GM18499 (cell line): Measurements from ENCODE around the gene RIPK4.

Experiments used
- ATAC-seq: cut with Tn5 transposase; IDR thresholded peaks from one replicate; pipeline ENCODE4 v1.9.1; 2021; ENCODE audit warnings: moderate number of reproducible peaks; ENCODE audit not compliant: insufficient read depth, unreplicated experiment

RIPK4 gene

DNA sequence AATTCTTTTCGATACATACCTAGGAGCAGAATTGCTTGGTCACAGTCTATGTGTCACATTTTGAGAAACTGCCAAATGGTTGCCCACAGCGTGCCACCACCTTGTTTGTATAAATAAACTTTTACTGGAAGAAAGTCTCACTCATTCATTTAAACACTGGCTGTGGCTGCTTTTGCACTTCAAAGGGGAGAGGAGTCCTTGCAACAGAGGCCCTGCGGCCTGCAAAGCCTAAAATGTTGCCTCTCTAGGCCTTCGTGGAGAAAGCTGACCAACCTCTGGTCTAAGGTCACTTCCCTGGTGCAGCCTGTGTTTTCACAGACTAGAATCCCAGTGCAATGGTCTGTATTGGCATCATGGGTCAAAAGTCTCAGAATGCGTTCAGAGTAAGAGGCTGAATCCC lies 8.3 kb downstream of the RIPK4 start:
- ATAC-seq: no peak

DNA sequence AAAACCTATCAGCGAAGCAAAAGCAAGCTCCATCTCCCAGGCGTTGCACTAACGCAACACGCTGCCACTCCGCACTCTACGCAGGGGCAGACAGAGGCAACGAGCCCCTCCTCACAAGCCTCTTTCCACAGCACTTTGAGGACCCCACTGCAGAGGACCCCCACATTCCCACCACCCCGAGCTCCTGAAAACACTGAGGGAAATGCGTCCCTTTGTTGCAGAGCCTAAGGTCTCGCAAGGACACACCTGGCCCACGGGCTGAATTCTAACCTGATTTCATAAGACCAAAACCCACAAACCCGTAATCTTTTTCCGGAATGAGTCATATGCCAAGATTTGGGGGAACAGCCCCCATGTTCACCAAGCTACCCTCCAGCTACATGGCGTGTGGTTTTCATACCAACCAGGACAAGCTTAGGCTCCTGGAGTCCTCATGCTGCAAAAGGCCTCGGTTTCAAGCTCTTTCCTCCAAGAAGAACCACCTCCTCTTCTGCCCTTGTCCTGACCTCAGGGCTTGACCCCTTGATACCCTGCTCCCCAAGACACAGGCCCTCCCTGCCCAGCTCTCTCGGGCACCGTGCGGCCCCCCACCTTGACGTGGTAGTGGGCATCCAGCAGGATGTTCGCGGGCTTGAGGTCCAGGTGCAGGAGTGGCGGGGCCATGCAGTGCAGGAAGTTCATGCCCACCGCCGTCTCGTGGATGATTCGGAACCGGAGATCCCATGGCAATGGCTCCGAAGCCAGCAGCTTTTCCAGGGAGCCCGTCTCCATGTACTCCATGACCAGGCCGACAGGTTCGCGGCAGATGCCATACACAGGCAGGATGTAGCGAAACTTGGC lies 10.7 kb downstream of the RIPK4 start:
- ATAC-seq: no peak

- ATAC-seq: no peak
Observed at GRCh38 chr21:41755258-41755933, 11.5 kb downstream of the RIPK4 start.

DNA sequence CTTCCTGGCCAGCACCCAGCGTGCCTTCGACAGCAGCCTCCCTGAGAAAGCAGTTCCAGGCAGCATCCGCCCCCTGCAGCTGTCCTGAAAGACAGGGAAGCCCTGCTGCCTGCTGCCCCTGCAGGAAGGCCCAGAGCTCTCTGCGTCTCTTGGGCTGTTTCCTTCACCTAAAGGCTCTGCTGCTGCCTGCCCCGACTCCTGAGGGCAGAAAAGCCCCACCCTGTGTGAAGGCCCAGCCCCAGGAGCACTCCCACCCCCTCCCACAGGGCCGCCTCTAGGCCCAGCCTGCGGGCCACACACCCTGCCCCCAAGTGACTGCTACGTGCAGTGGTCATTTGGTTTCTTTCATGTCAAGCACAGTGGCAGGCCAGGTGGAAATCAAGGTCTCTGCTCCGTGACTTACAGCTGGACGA lies 12.4 kb downstream of the RIPK4 start:
- ATAC-seq: no peak

- no peak for ATAC-seq
Observed at GRCh38 chr21:41753006-41753898, 13.6 kb downstream of the RIPK4 start.

DNA sequence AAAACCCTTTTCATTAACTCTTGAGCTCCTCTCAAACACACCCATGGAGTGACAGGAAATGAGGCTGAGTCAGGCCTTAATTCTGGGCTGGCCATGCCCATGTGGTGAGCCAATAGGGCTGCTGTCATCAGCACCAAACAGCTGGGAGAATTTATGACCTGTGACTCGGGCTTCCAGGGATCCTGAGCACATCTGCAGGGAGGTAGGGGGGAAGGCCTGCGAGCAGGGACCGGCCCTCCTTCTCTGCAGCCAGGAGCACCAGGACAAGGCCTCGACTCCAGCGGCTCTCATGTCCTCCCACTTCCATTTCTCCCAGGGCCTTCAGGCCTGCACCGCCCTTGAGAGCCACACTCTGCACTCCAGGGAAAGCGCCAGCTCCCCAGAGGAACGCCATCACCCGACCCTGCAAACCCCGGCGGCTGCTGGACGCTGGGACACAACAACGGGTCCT lies 14.6 kb downstream of the RIPK4 start:
- no peak for ATAC-seq

DNA sequence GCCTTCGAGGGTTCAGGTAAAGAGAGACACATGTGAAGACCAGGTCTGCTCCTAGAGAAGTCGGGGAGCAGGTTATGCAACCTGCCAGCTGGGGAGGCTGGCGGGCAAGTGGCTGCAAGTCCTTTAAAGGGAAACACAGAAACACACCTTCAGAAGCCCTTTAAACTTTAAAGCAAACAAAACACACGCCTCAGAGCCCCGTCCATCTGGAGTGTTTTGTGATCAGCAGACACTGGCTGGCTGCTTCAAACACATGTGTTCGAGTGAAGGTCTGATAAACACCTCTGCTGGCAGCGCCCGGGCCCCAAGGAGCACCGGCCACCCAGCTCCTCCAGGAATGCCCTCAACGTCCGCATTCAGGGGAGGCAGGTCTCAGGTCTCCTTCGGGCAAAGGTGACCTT lies 15.2 kb downstream of the RIPK4 start:
- ATAC-seq: no peak

- no peak for ATAC-seq
Observed at GRCh38 chr21:41750532-41751151, 16.2 kb downstream of the RIPK4 start.

GRCh38 chr21:41750051-41750450 lies 16.8 kb downstream of the RIPK4 start:
- no peak for ATAC-seq

DNA sequence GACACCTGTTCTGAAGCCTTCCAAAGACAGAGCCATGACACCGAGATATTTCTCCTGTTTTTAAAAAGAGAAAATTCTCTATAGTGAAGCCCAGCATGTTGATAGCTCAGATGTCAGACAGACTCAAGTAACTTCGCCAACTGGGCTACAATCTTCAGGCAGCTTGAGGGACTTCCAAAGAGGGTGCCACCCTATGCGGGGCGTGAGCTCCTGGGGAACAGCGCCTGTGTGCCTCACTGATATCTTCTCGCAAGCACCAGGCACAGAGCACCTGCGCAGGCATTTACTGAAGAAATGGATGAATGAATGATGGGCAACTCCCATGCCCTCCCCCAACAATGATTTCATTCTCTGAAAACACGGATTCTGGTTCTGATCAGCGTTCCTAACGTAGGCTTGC lies 17.6 kb downstream of the RIPK4 start:
- no peak for ATAC-seq

DNA sequence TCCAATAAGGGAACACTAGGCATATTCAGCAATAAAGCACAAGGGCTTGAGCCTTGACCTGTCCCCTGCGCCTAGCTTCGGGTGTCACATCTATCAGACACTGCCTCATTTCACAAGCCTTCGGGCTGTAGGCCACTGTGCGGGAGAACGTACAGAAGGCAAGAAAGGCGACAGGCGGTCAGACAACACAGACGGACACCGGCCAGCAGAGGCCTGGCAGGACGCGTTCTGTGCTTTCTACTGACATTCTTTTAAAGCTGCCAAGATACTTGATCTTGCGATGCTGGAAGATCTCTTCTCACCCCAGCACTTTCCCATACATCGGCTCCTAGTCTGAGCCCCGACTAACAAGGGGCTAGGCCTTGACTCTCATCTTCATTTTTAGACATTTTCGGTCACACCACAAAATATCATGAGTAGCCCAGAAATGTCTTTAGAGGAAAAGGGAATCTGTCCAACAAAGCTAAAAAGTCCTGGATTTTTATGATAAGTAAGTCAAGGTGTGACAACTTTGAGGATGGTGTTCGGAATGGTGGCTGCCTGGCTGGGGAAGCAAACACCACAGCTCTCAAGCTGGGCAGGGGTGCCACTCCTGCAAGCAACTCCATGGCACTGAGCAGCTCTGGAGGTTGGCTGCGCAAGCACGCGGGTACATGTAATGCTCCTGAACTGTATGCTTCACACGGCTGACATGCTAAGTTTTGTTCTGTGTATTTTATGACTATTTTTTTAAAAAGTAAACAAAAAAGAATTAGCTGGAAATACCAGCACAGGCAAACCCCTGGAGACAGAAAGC lies 18.7 kb downstream of the RIPK4 start:
- ATAC-seq: no peak

GRCh38 chr21:41746744-41747006 lies 20.2 kb downstream of the RIPK4 start:
- no peak for ATAC-seq

DNA sequence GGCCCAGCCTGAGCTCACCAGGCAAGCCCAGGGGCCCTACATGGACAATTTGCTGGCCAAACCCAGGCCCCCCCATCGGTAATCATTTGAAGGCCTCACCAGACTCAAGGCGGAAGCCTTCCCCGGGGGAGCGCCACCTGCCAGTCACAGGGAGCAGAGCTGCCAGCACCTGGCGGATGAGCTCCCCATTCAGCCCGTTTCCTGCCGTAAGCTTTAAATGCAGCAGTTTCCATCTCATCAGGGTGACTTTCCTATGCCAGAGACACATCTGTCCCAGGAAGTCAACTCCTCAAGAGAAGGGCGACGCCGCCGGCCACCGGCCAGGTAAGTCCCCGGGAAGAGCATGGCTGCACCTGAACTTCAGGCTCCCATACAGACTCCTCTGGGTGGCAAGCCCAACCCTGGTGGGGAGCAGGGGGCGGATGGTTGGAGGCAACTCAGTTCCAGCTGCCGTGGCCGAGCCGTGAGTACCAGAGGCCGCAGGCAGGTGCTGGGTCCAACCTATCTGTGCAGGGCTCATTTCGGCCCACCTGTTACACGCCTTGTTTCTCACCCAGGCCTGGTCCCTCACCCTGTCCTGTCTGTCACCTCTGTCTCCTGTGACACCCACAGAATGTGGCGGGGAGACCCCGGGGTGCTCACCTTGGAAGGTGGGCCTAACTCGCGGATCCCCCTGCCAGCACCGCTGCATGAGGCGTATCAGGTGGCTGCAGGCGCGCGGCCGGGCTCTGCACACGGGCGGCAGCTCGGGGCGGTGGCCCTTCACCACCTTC lies 20.7 kb downstream of the RIPK4 start:
- no peak for ATAC-seq

DNA sequence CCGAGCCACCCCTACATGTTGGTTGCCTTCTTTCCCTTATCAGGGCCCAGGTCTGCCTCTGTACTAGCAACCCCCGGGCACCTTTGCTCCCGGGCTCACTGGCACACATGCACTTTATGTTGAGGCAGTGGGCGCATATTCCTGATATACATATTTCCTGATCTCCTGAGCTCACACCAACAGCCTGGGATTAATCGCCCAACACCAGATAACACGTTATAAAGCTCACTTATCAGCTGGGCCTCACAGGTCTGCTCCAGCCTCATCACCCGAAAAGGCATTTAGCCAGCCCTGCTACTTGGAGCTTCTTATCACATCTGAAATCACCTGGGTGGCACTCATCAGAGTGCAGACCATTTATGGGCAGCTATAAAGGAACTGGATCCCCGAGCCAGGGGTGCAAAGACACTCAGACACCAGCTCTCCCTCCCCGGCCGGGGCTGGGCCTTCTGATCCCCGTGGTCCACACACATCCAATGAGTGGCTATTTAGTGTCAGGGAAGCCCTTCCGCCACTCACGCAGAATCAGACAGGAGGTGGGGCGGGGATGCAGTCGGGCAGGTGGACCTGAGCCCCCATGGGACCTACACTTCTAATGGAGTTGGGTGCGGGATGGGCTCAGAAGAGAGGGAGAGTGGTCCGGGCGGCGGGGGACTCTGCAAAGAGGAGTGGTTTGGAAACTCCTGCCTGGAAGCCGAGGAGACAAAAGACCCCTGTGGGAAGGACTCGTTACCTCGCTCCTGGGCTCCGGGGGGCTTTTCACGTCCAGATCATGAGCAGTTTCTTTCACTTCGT lies 21.6 kb downstream of the RIPK4 start:
- ATAC-seq: no peak

GRCh38 chr21:41744028-41744930 lies 22.6 kb downstream of the RIPK4 start:
- no peak for ATAC-seq

- ATAC-seq: no peak
Observed at GRCh38 chr21:41743321-41744027, 23.4 kb downstream of the RIPK4 start.
